ENCODE data around the gene MYADML2. TPM values are rescaled to one million over a fixed set of nuclear protein-coding genes. Genes with fewer than 3 reads are reported as not detected.

The MYADML2 gene
- total RNA-seq, 1 experiment from 2014 or later, result 0.22 TPM

GRCh38 chr17:81976332-81977210, 29.5 kb upstream of the MYADML2 start:
- no peaks in the 10 kb centered on the region for H3K79me2 ChIP-seq (ENCODE audit: insufficient read depth, low read length)
- no peak overlapping the region for H3K18ac ChIP-seq (ENCODE audit: insufficient read length, low read depth, low read length)
- no peak overlapping the region for H2AK5ac ChIP-seq (ENCODE audit: insufficient read length, low read length)
- Mint-ChIP-seq H3K27me3 (ENCODE audit: low read depth) (peaks cover 52% of the 10 kb centered on the region), H3K36me3 (ENCODE audit: insufficient read depth in 1 of 3, low read depth in 3 of 3) (peaks cover 2 to 15% (median 14%) of the 10 kb centered on the region in 3 experiments), H3K4me1 (peaks cover 9 to 16% of the 10 kb centered on the region in 2 experiments; a peak in 3 of 4 replicates), H3K9me3 (peaks cover 23 to 24% of the 10 kb centered on the region in 2 experiments), H3K4me3 (peak overlapping the region; percentile 79 to 92), H3K27ac (peak overlapping the region in 1 of 3 experiments; percentile 81; a peak in 3 of 7 replicates)
- no CpG with 5 or more reads among the region's 30 CpGs for WGBS (ENCODE audit: extremely low coverage, insufficient read length, low lambda C conversion rate)
- H3K23me2 ChIP-seq (ENCODE audit: insufficient read length, low read depth, low read length, poor library complexity, severe bottlenecking), result peaks cover 12% of the 10 kb centered on the region
- H3K23ac ChIP-seq (ENCODE audit: insufficient read length, low read depth, low read length), result no peak overlapping the region
- H4K91ac ChIP-seq (ENCODE audit: insufficient read length, low read depth, low read length), result no peak overlapping the region
- H3K9ac ChIP-seq (ENCODE audit: extremely low read depth, insufficient read length, low read length), result peak overlapping the region; percentile 20
- H3T11ph ChIP-seq (ENCODE audit: low read length), result no peak overlapping the region
- no peaks in the 10 kb centered on the region for H3K4me1 ChIP-seq (ENCODE audit: insufficient read depth, low read length)
- H3K56ac ChIP-seq (ENCODE audit: insufficient read length, low read depth, low read length), result no peak overlapping the region
- H3K27ac ChIP-seq (ENCODE audit: insufficient read length, low read depth, low read length), result no peak overlapping the region
- H2BK12ac ChIP-seq (ENCODE audit: insufficient read length, low read depth, low read length), result no peak overlapping the region
- peak; percentile 81 for DNase-seq
- no peak overlapping the region for H3K4ac ChIP-seq (ENCODE audit: low read depth, low read length)
- H3K9me3 ChIP-seq (ENCODE audit: control insufficient read depth, low read depth, low read length), result no peaks in the 10 kb centered on the region
- peaks cover 3% of the 10 kb centered on the region for H3K27me3 ChIP-seq (ENCODE audit: insufficient read depth, low read length)
- no peak overlapping the region for H4K5ac ChIP-seq (ENCODE audit: insufficient read length, low read depth, low read length)
- no peak overlapping the region for H2BK20ac ChIP-seq (ENCODE audit: low read depth, low read length, poor library complexity, severe bottlenecking)
- peak overlapping the region; percentile 65 for H3K4me2 ChIP-seq (ENCODE audit: insufficient read depth, insufficient read length, low read length)
- H4K8ac ChIP-seq (replicated peaks; ENCODE audit: insufficient read length, low read depth, low read length), result no peak overlapping the region
- no peak overlapping the region for H2BK5ac ChIP-seq (ENCODE audit: insufficient read length, low read length)
- H2BK120ac ChIP-seq (ENCODE audit: low read depth, low read length, poor library complexity, severe bottlenecking), result no peak overlapping the region
- no peaks in the 10 kb centered on the region for H3K79me1 ChIP-seq (ENCODE audit: insufficient read depth, low read depth, low read length, poor library complexity, severe bottlenecking)
- H2BK15ac ChIP-seq (ENCODE audit: low read depth, low read length), result no peak overlapping the region
- H3K14ac ChIP-seq (ENCODE audit: insufficient read depth, low read length), result peak overlapping the region; percentile 56
- no peaks in the 10 kb centered on the region for H4K20me1 ChIP-seq (ENCODE audit: control insufficient read depth, insufficient read depth, insufficient read length)
- no peak for TF ChIP-seq CTCF (conservative IDR thresholded peaks at IDR 0.05)
- H2AFZ ChIP-seq (ENCODE audit: low read length), result no peak overlapping the region

Data from H9 (cell line).